ENCODE results near the gene ZNF827.

ZNF827 gene

GRCh38 chr4:145723336-145723735, 215.3 kb downstream of the ZNF827 start:
- no peak for DNase-seq (ENCODE audit: low read depth in 2 of 2, low spot score in 1 of 2)

DNA sequence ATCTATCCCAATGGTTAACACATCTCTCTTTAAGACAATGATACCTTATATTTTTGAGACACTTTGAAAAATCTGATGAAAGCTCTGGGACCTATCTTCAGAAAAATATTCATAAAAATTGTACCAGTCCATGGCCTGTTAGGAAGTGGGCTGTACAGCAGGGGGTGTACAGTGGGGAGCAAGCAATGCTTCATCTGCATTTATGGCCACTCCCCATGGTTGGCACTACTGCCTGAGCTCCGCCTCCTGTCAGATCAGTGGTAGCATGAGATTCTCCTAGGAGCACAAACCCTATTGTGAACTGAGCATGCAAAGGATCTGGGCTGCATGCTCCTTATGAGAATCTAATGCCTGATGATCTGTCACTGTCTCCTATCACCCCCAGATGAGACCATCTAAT, 216.1 kb downstream of the ZNF827 start:
- DNase-seq (ENCODE audit: low read depth in 2 of 2, low spot score in 1 of 2), result no peak

DNA sequence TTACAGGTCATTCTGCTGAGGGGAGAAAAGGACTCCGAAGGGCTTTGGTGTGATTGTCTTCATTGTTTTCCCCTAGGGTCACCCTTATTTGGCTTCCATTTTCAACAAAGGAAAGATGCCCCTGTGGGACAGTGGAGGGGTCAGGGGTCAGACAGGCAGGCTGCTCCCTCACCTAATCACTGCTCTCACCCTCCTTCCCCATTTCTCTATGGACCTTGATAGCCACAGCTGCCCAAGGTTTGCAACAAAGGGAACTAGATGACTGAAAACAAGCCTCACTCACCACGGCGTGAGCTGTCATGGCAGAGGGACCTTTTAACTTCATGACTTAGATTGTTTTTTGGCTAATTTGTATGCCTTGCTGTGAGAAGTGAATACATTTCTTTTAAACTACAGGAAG, 218.0 kb downstream of the ZNF827 start:
- no peak for DNase-seq (ENCODE audit: low read depth in 2 of 2, low spot score in 1 of 2)

GRCh38 chr4:145719752-145720624, 218.6 kb downstream of the ZNF827 start:
- DNase-seq (ENCODE audit: low read depth in 2 of 2, low spot score in 1 of 2), result no peak

DNA sequence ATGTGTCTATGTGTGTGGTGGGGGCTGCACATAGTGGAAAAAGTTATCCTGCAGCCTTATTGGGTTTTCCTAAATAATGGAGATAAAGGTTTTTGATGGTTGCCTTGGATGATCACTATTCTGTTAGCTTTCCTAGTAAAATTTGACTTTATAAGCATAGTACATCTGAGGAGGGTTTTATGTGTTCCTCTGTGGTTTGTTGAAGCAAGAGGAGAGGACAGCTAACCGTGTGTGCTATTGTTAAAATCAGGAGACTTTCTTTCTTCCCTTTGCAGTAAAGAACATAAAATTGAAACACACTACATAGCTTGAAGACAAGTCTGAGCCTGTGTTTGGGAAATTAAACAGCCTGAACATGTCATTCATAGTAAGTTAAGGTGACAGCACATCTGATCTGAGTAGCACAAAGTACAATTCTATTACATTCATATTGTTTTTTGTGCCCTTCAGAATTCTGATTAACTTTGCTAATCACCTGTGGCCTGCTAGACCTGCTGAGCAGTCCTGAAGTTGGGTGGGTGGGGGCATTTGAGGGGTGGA, 221.9 kb downstream of the ZNF827 start:
- DNase-seq (ENCODE audit: low read depth in 2 of 2, low spot score in 1 of 2), result no peak

- no peak for DNase-seq (ENCODE audit: low read depth in 2 of 2, low spot score in 1 of 2)
These were observed 222.4 kb downstream of the ZNF827 start for GRCh38 chr4:145716200-145716599.

DNA sequence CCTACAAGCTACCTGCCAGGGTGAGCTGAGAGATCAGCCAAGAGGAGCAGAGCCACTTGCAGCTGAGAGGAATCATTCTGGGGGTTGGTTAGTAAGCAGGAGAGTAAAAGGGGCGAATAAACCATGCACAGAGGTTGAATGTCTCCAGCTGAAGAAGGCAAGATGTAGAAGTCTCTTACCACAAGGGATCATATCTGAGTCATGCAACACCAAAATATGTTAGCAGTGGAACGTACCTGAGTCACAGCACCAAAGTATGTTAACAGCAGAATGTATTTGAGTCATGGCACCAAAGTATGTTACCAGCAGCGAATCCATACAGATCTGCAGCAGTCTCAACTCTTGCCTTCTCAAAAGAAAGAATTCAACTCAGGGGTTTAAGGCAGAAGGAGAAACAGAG, 228.8 kb downstream of the ZNF827 start:
- no peak for DNase-seq (ENCODE audit: low read depth in 2 of 2, low spot score in 1 of 2)

- no peak for DNase-seq (ENCODE audit: low read depth in 2 of 2, low spot score in 1 of 2)
These were observed 229.3 kb downstream of the ZNF827 start for GRCh38 chr4:145709336-145709735.

All from stimulated activated CD8-positive, alpha-beta memory T cell treated with anti-CD3 and anti-CD28 coated beads, Interleukin-4, amount 100 ng/mL, for 4 hours (primary cell).